Measurements from ENCODE around the gene SCARF2. TPM values are rescaled to one million over a fixed set of nuclear protein-coding genes. Genes with fewer than 3 reads are reported as not detected.
"Not testable (repeated sequence)": the region's sequence is repeated elsewhere in the genome, so short reads cannot be mapped to it uniquely, and the experiment has no call there.

SCARF2 gene
- total RNA-seq, 2 donors from 2014 or later, result 18.6 to 26.7 TPM

- no peak for DNase-seq (ENCODE audit: low spot score)
- intact Hi-C loops (cut with DNase I), result no loop called here
These were observed 50.7 kb downstream of the SCARF2 start for GRCh38 chr22:20386972-20387371.

GRCh38 chr22:20386336-20386735 is 51.3 kb downstream of the SCARF2 start:
- no peak for DNase-seq (ENCODE audit: low spot score)
- intact Hi-C loops (cut with DNase I), result no loop called here

- DNase-seq (ENCODE audit: low spot score), result no peak
- intact Hi-C loops (cut with DNase I), result no loop called here
These were observed 52.8 kb downstream of the SCARF2 start for GRCh38 chr22:20384865-20385264.

GRCh38 chr22:20384171-20384570 is 53.5 kb downstream of the SCARF2 start:
- intact Hi-C loops (cut with DNase I), result no loop called here
- no peak for DNase-seq (ENCODE audit: low spot score)

GRCh38 chr22:20383538-20383937 is 54.1 kb downstream of the SCARF2 start:
- no peak for DNase-seq (ENCODE audit: low spot score)
- intact Hi-C loops (cut with DNase I), result no loop called here

- no peak for DNase-seq (ENCODE audit: low spot score)
- intact Hi-C loops (cut with DNase I), result no loop called here
These were observed 57.1 kb downstream of the SCARF2 start for GRCh38 chr22:20380486-20380885.

- DNase-seq (ENCODE audit: low spot score); intact Hi-C loops (cut with DNase I): not testable (repeated sequence)
These were observed 58.9 kb downstream of the SCARF2 start for GRCh38 chr22:20378684-20379083.

GRCh38 chr22:20378110-20378509 is 59.5 kb downstream of the SCARF2 start:
- no peak for DNase-seq (ENCODE audit: low spot score)
- intact Hi-C loops (cut with DNase I), result no loop called here

GRCh38 chr22:20376983-20377382 is 60.6 kb downstream of the SCARF2 start:
- DNase-seq (ENCODE audit: low spot score); intact Hi-C loops (cut with DNase I): not testable (repeated sequence)

- intact Hi-C loops (cut with DNase I); DNase-seq (ENCODE audit: low spot score): not testable (repeated sequence)
These were observed 61.3 kb downstream of the SCARF2 start for GRCh38 chr22:20376281-20376680.

Other genes starting within 250 kb of the SCARF2 start
- under 1 TPM; 0.19 to 0.76 TPM for gene RTN4R, start 169.5 kb downstream of the SCARF2 start, total RNA-seq
- 10 to 100 TPM; 25.7 to 27.1 TPM for gene DGCR6L, start 117.8 kb downstream of the SCARF2 start, total RNA-seq
- 1 to 10 TPM; 5.9 to 6.9 TPM for gene ZNF74, start 43.7 kb downstream of the SCARF2 start, total RNA-seq
- 10 to 100 TPM; 16.3 to 20.0 TPM for gene KLHL22, start 58.0 kb upstream of the SCARF2 start, total RNA-seq
- 10 to 100 TPM; 75.9 to 80.5 TPM for gene MED15, start 69.8 kb upstream of the SCARF2 start, total RNA-seq